Ureter (tissue), 1 donor: Measurements from ENCODE around the gene STAT2. TPM values are rescaled to one million over a fixed set of nuclear protein-coding genes. Genes with fewer than 3 reads are reported as not detected.
"Not testable (repeated sequence)": the region's sequence is repeated elsewhere in the genome, so short reads cannot be mapped to it uniquely, and the experiment has no call there.

ENCODE experiments used
- DNase-seq: peaks from one replicate; pipeline ENCODE4 v3.0.0-alpha.2; 2020; ENCODE audit warnings: low spot score
- total RNA-seq: library from RNA; stranded (reverse); gene quantifications from one replicate; pipeline ENCODE4 v1.2.4, GENCODE V29; 2023
- donor health status: DM: yes; HTN: yes; CAD: no.

The STAT2 gene
- total RNA-seq, 1 donor from 2014 or later: 158 TPM

DNA sequence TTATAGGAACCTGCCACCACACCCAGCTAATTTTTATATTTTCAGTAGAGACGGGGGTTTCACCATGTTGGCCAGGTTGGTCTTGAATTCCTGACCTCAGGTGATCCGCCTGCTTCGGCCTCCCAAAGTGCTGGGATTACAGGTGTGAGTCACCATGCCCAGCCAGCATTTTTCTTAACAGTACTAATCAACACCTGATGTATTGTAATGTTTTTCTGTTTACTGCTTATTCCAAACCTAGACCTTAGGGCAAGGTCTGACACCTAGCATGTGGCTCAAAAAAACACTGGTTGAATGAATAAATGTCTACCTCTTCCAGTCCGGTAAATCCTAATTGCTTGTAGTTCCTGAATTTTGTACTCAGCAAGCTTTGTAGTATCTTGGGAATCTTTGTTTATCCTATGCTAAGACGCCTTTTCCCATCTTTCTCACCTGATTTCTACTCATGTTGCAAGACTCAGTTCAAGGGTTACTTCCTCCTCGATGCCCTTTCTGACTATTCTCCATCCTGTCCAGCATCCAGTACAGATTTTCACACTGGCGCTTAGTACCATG, 28.9 kb downstream of the STAT2 start:
- DNase-seq: no peak

DNA sequence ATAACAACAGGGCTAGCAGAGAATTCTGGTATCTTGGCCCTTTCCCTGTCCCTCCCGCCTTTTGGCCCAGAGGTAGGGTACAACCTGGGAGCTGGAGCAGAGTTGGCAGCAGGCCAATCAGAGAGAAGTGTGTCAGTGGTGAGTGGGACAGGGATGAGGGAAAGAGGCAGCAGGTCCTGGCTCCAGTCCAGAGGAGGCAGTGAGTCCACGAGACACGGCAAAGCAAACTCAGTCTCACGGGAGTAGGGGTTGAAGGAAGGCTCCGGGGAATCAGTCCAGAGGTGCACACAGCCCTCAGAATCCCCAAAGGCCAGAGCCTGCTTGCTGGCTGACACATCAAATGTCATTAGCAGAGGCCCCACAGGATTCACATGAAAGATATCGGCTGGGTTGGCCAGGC, 33.4 kb downstream of the STAT2 start:
- DNase-seq: no peak

GRCh38 chr12:56326126-56326525, 33.8 kb downstream of the STAT2 start:
- DNase-seq: no peak

DNA sequence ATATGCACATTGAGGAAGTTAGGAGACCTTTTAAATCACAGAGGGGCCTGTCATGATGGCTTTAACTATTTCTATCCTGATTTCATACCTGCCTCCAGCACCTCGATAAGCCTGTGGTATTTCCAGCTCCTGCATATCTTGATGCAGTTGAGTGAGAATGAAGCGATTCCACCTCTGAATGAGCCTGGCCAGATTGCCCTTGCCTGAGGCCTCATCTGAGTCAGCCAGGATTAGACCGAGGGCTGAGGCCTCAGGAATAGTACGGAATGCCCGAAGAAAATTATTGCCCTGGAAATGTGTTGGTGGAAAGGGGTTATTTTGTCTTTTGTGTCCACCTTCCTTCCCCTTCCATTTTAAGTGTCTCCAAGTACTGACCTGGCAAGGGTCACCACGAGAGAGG, 35.7 kb downstream of the STAT2 start:
- DNase-seq: no peak

DNA sequence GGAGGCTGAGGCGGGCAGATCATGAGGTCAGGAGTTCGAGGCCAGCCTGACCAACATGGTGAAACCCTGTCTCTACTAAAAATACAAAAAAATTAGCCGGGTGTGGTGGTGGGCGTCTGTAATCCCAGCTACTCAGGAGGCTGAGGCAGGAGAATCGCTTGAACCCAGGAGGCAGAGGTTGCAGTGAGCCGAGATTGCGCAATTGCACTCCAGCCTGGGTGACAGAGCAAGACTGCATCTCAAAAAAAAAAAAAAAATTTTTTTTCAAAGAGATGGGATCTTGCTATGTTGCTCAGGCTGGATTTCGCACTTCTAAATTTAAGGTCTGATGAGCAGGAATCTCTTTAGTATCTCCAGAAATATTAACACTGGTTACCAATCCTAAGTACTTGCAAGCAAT, 38.3 kb downstream of the STAT2 start:
- not testable (repeated sequence) for DNase-seq

DNA sequence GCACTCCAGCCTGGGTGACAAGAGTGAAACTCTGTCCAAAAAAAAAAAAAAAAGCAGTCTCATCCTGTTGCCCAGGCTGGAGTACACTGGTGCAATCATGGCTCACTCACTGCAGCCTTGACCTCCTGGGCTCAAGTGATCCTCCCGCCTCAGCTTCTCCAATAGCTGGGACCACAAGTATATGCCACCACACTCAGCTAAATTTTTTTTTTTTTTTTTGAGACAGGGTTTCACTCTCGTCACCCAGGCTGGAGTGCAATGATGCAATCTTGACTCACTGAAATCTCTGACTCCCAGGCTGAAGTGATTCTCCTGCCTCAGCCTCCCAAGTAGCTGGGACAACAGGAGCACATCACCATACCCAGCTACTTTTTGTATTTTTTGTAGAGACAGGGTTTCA, 38.9 kb downstream of the STAT2 start:
- DNase-seq: no peak

DNA sequence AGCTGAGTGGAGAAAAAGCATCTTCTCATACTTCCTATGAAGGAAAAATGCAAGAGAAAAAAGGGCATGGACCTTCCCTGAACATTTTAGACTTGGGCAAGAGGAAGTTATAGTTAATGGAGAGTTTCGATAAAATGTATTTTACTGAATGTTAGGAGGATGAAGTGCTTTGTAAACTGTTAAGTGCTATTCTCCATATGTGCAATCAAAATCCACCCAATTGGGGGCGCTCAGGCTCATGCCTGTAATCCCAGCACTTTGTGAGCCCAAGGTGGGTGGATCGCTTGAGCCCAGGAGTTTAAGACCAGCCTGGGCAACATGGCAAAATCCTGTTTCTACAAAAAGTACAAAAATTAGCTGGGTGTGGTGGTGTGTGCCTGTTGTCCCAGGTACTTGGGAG, 42.2 kb downstream of the STAT2 start:
- no peak for DNase-seq

- DNase-seq: peak; percentile 95
Measured at GRCh38 chr12:56315622-56316473, 44.1 kb downstream of the STAT2 start, which contains the start of gene CNPY2. Gene CNPY2 (minus strand): TSS chr12:56315988. CDS start chr12:56315217, 771 bp downstream.

DNA sequence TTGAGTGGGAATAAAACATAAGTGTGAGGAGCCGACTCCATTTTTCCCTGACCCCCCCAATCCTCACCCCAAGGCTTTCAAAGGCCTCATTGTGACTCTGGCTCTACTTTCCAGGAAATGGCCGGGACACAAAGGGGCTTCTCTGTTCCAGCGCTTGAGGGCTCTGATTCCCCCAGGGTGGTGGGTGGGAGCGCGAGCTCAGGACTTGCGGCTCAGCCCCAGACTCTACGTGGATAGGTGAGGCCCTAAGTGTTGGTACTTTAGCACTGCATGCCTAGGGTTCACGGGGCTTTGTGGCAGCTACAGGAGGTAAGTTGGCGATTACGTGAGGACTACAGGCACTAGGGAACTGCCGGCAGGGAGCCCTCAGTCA, 44.7 kb downstream of the STAT2 start:
- no peak for DNase-seq

- no peak for DNase-seq
Measured at GRCh38 chr12:56311003-56311402, 48.9 kb downstream of the STAT2 start.

GRCh38 chr12:56308714-56309113, 51.2 kb downstream of the STAT2 start:
- DNase-seq: no peak

- no peak for DNase-seq
Measured at GRCh38 chr12:56307221-56307965, 52.5 kb downstream of the STAT2 start.

DNA sequence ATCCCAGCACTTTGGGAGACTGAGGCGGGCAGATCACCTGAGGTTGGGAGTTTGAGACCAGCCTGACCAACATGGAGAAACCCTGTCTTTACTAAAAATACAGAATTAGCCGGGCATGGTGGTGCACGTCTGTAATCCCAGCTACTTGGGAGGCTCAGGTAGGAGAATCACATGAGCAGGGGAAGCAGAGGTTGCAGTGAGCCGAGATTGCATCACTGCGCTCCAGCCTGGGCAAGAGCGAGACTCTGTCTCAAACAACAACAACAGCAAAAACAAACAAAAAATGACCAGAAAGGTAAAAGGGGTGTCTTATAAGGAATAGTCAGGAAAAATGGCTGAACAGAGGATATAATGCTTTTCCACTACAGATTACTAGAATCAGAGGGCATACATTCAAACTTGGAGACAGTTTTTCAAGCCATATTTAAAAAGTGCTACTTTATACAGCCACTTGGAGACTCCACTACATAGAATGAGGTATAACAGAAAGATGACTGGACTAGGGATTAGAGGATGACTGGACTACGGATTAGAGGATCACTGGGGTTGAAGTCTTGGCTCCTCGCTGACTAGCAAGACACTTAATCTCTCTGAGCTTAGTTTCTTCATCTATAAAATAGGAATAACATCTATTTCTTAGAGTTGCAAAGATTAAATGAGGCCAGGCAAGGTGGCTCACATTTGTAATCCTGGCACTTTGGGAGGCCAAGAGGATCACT, 54.9 kb downstream of the STAT2 start:
- no peak for DNase-seq

GRCh38 chr12:56304276-56304675, 55.6 kb downstream of the STAT2 start:
- DNase-seq: no peak

DNA sequence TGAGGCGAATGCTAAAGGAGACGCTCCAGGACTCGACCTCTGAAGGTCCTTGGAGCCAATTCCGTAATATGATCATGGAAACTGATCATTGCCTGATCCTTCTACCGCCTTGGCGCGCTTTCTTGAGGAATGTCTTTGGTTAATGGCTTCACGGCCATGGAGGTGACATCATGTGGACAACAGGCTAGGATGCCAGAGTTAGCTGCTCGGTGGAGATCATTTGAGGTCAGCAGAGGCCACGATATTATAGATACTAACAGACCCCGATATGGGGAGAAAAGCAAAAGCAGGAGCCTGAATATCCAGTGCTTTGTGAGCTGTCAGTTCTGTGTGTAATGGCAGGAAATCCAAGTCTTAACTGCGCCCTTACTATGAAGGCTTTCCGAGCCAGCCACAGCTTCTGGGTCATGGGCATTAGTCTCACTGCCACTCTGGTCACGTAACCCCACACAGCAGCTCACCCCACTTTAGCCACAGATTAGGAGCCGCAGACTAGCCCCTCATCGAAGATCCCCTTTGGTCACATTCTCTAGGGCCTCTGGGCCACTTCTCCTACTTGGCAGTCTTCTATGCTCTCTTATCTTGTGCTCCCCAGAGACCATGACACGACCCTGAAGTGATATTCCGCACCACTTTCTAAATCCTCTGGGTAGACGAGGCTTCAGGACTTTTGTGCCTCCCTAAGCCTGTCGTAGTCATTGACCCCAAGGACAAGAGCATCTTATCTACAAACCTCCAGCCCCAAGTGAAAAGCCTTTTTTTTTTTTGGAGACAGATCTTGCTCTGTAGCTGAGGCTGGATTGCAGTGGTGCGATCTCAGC, 59.1 kb downstream of the STAT2 start:
- DNase-seq: no peak

GRCh38 chr12:56299853-56300643, 59.9 kb downstream of the STAT2 start, which contains the start of gene CS:
Gene CS (minus strand): TSS chr12:56300330. CDS start chr12:56300201, 129 bp downstream.
- DNase-seq: peak; percentile 99

GRCh38 chr12:56299308-56299852, 60.5 kb downstream of the STAT2 start:
- DNase-seq: no peak

DNA sequence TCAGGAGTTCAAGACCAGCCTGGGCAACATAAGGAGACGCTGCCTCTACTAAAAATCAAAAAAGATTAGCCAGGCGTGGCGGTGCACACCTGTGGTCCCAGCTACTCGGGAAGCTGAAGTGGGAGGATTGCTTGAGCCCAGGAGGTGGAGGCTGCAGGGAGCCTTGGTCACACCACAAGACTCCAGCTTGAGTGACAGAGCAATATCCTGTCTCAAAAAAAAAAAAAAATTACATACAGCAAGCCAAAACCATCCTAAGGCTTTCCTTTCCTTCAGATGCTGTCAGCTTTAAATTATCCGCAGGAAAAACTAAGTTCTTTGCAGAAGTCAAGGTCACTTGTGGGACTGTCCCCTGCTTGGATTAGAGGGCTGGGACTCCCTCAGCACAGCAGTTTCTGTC, 61.1 kb downstream of the STAT2 start:
- no peak for DNase-seq

- DNase-seq: no peak
Measured at GRCh38 chr12:56297400-56297799, 62.5 kb downstream of the STAT2 start.

DNA sequence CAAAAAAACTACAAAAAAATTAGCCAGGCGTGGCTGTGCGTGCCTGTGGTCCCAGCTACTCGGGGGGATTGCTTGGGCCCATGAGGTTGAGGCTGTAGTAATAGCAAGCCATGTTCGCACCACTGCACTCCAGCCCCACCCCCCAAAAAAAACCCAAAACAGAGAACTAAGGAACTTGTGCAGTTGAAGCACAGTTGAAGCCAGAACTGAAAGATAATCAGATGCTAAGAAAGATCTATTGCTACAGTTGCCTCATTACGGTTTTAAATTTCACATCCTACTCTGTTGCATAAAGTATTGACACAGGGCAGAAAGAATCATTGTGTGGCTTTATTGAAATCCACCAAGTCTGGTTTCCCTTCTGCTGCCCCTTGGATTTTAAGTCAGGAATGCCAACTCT, 63.6 kb downstream of the STAT2 start:
- no peak for DNase-seq
